Measurements from ENCODE around the gene SCN4B.

DNA sequence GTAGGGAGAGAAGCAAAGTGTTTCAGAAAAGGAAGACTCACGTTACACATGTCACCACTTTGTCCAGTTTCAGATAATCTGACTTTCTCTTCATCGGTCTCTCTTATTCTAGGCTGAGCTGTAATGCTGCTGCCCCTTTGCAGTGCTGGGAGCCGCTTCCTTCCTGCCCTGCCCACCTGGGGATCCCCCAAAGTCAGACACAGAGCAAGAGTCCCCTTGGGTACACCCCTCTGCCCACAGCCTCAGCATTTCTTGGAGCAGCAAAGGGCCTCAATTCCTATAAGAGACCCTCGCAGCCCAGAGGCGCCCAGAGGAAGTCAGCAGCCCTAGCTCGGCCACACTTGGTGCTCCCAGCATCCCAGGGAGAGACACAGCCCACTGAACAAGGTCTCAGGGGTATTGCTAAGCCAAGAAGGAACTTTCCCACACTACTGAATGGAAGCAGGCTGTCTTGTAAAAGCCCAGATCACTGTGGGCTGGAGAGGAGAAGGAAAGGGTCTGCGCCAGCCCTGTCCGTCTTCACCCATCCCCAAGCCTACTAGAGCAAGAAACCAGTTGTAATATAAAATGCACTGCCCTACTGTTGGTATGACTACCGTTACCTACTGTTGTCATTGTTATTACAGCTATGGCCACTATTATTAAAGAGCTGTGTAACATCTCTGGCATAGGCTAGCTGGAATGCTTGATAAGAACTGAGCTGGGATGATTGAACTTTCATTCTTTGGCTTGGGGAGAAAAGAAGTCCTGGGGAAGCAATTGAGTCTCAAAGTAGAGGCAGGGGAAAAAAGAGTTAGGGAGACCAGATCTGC, 34.6 kb downstream of the SCN4B start:
- TF ChIP-seq CTCF (IDR thresholded peaks at IDR 0.05) (no peak), POLR2AphosphoS5 (IDR thresholded peaks at IDR 0.05) (no peak)
